Nucleus accumbens (tissue), 56 donors: ENCODE data around the gene GPATCH2.
A peak's percentile ranks its signal among the peaks of the same experiment; 100 is the strongest.

Experiments used
- DNase-seq, 56 donors: peaks; one replicate each; lab custom pipeline; 2025; lab: John Stamatoyannopoulos, UW

The GPATCH2 gene

GRCh38 chr1:217457016-217457415, 173.9 kb downstream of the GPATCH2 start:
- DNase-seq: no peak

- no peak for DNase-seq
These were observed 174.6 kb downstream of the GPATCH2 start for GRCh38 chr1:217456261-217456660.

- no peak for DNase-seq
These were observed 177.1 kb downstream of the GPATCH2 start for GRCh38 chr1:217453816-217454215.

GRCh38 chr1:217449370-217449769, 181.5 kb downstream of the GPATCH2 start:
- DNase-seq: no peak

GRCh38 chr1:217443845-217444244, 187.0 kb downstream of the GPATCH2 start:
- DNase-seq: no peak

- DNase-seq: no peak
These were observed 193.5 kb downstream of the GPATCH2 start for GRCh38 chr1:217437376-217437775.

- no peak for DNase-seq
These were observed 195.7 kb downstream of the GPATCH2 start for GRCh38 chr1:217435204-217435603.

GRCh38 chr1:217433664-217434063, 197.2 kb downstream of the GPATCH2 start:
- DNase-seq: no peak

GRCh38 chr1:217432339-217432738, 198.6 kb downstream of the GPATCH2 start:
- no peak for DNase-seq

GRCh38 chr1:217431395-217431794, 199.5 kb downstream of the GPATCH2 start:
- no peak for DNase-seq

GRCh38 chr1:217425422-217425821, 205.5 kb downstream of the GPATCH2 start:
- no peak for DNase-seq

- no peak for DNase-seq
These were observed 211.7 kb downstream of the GPATCH2 start for GRCh38 chr1:217419194-217419551.

- no peak for DNase-seq
These were observed 212.4 kb downstream of the GPATCH2 start for GRCh38 chr1:217418269-217419193.

GRCh38 chr1:217417363-217417762, 213.5 kb downstream of the GPATCH2 start:
- no peak for DNase-seq

GRCh38 chr1:217407534-217408001, 223.3 kb downstream of the GPATCH2 start:
- DNase-seq: no peak

GRCh38 chr1:217403026-217403720, 227.7 kb downstream of the GPATCH2 start:
- DNase-seq: no peak

GRCh38 chr1:217402301-217402700, 228.6 kb downstream of the GPATCH2 start:
- no peak for DNase-seq

- peak in 2 of 56 donors; percentile 3 for DNase-seq
These were observed 237.0 kb downstream of the GPATCH2 start for GRCh38 chr1:217393896-217394295.

- DNase-seq: no peak
These were observed 238.4 kb downstream of the GPATCH2 start for GRCh38 chr1:217392441-217392840.

- no peak for DNase-seq
These were observed 241.0 kb downstream of the GPATCH2 start for GRCh38 chr1:217389895-217390294.

GRCh38 chr1:217388522-217389065, 242.3 kb downstream of the GPATCH2 start:
- DNase-seq: no peak
